DND-41 (cell line): ENCODE results near the gene SCYL2.
A peak's percentile ranks its signal among the peaks of the same experiment; 100 is the strongest.

Source experiments
- EZH2 ChIP-seq: IDR thresholded peaks from 3 replicates; pipeline ENCODE4 v1.6.1; 2012; ENCODE audit warnings: borderline replicate concordance, low read depth, mild to moderate bottlenecking, moderate library complexity, low read length, inconsistent platforms; ENCODE audit not compliant: severe bottlenecking
- TF ChIP-seq, protein P1 (sequence below): IDR thresholded peaks from 2 replicates; pipeline ENCODE4 v1.5.1; 2012; ENCODE audit warnings: borderline replicate concordance, low read length, moderate library complexity, mild to moderate bottlenecking; ENCODE audit not compliant: poor library complexity, severe bottlenecking; ENCODE audit errors: extremely low read depth

DNA sequence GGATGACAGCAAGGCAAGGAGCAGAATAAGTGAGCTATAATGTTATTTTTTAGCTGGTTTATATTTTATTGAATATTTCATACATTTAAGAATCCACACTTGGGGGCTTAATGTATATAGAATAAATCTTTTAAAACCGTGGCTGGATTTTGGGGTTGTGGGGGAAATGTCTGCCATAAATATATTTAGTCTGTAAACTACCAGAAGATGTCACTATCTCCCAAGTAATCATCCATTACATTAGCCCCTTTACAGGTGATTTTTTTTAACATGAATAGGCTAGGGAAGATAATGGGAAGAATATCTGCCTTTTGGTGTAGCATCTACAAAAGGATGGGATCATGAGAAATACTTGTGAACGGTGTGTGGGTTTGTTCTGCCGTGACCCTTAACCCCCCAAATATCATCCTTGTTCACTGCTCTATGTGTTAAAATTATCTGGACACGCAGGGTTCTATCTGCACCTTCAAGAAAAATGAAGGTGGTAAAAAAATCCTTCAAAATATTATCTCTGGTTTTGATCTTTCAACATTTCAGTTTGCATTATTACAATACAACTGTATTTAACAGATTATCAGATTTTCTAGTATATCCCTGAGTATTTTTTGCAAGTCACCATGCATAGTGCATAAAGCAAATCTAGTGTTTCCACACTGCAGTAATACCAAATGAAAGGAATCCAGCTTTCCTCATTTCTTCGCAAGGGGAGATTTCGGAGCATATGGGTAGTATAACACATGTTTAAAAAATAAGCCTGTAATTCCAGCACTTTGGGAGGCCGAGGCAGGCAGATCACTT is 81.9 kb downstream of the SCYL2 start:
- TF ChIP-seq EZH2, result no peak
- TF ChIP-seq, protein P1, sequence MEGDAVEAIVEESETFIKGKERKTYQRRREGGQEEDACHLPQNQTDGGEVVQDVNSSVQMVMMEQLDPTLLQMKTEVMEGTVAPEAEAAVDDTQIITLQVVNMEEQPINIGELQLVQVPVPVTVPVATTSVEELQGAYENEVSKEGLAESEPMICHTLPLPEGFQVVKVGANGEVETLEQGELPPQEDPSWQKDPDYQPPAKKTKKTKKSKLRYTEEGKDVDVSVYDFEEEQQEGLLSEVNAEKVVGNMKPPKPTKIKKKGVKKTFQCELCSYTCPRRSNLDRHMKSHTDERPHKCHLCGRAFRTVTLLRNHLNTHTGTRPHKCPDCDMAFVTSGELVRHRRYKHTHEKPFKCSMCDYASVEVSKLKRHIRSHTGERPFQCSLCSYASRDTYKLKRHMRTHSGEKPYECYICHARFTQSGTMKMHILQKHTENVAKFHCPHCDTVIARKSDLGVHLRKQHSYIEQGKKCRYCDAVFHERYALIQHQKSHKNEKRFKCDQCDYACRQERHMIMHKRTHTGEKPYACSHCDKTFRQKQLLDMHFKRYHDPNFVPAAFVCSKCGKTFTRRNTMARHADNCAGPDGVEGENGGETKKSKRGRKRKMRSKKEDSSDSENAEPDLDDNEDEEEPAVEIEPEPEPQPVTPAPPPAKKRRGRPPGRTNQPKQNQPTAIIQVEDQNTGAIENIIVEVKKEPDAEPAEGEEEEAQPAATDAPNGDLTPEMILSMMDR, result peak; percentile 51
